Neuron (in vitro differentiated cells): ENCODE measurements around the gene PLIN4.

Experiments used
- H2AFZ ChIP-seq: one replicate; pipeline ENCODE4 v1.6.1; 2013; ENCODE audit warnings: low read depth, mild to moderate bottlenecking, inconsistent platforms, low read length, moderate library complexity
- H3K27me3 ChIP-seq: one replicate; pipeline ENCODE4 v1.6.1; 2013; ENCODE audit warnings: low read length; ENCODE audit not compliant: insufficient read depth
- H3K36me3 ChIP-seq: one replicate; pipeline ENCODE4 v1.6.1; 2013; ENCODE audit warnings: low read length; ENCODE audit not compliant: insufficient read depth
- H3K4me1 ChIP-seq: one replicate; pipeline ENCODE4 v1.6.1; 2013; ENCODE audit warnings: low read length; ENCODE audit not compliant: insufficient read depth
- H3K4me3 ChIP-seq: 2 replicates; pipeline ENCODE4 v1.5.1; 2013; ENCODE audit warnings: mild to moderate bottlenecking, low read length, moderate library complexity
- H3K9me3 ChIP-seq: one replicate; pipeline ENCODE4 v1.6.1; 2013; ENCODE audit warnings: low read length

The PLIN4 gene

GRCh38 chr19:4541114-4541805, 23.0 kb upstream of the PLIN4 start:
- Histone ChIP-seq H3K4me1 (no peaks in the 10 kb centered on the region), H3K4me3 (no peak overlapping the region), H2AFZ (no peak overlapping the region), H3K36me3 (peaks cover 6% of the 10 kb centered on the region), H3K9me3 (peaks cover 7% of the 10 kb centered on the region), H3K27me3 (no peaks in the 10 kb centered on the region)

- H3K27me3 ChIP-seq: no peaks in the 10 kb centered on the region
- H3K9me3 ChIP-seq: peaks cover 7% of the 10 kb centered on the region
- H3K4me1 ChIP-seq: peaks cover 6% of the 10 kb centered on the region
- H2AFZ ChIP-seq: no peak within 1 kb of the TSS
- no peaks in the 10 kb centered on the region for H3K36me3 ChIP-seq
- no peak within 1 kb of the TSS for H3K4me3 ChIP-seq
These were observed 21.7 kb upstream of the PLIN4 start, which contains the start of gene LRG1 for GRCh38 chr19:4539693-4540581. Gene LRG1, minus strand, starts transcription at chr19:4540036. Its CDS starts 23 bp downstream, at chr19:4540013.

- Histone ChIP-seq H3K27me3 (no peaks in the 10 kb centered on the region), H2AFZ (no peak overlapping the region), H3K4me1 (peaks cover 9% of the 10 kb centered on the region), H3K4me3 (no peak overlapping the region), H3K9me3 (peaks cover 7% of the 10 kb centered on the region), H3K36me3 (no peaks in the 10 kb centered on the region)
These were observed 20.9 kb upstream of the PLIN4 start for GRCh38 chr19:4539169-4539692.

GRCh38 chr19:4538601-4538954, 20.3 kb upstream of the PLIN4 start:
- H3K4me3 ChIP-seq: no peak overlapping the region
- H2AFZ ChIP-seq: no peak overlapping the region
- H3K27me3 ChIP-seq: no peaks in the 10 kb centered on the region
- peaks cover 9% of the 10 kb centered on the region for H3K4me1 ChIP-seq
- H3K36me3 ChIP-seq: no peaks in the 10 kb centered on the region
- peaks cover 7% of the 10 kb centered on the region for H3K9me3 ChIP-seq

- H3K27me3 ChIP-seq: no peaks in the 10 kb centered on the region
- H3K4me3 ChIP-seq: no peak overlapping the region
- H2AFZ ChIP-seq: no peak overlapping the region
- peaks cover 9% of the 10 kb centered on the region for H3K4me1 ChIP-seq
- H3K36me3 ChIP-seq: no peaks in the 10 kb centered on the region
- H3K9me3 ChIP-seq: peaks cover 7% of the 10 kb centered on the region
These were observed 19.8 kb upstream of the PLIN4 start for GRCh38 chr19:4537953-4538600.

- Histone ChIP-seq H3K4me1 (peaks cover 9% of the 10 kb centered on the region), H2AFZ (no peak overlapping the region), H3K27me3 (no peaks in the 10 kb centered on the region), H3K36me3 (no peaks in the 10 kb centered on the region), H3K4me3 (no peak overlapping the region), H3K9me3 (peaks cover 7% of the 10 kb centered on the region)
These were observed 18.5 kb upstream of the PLIN4 start for GRCh38 chr19:4536798-4537197.

GRCh38 chr19:4534836-4535658, 16.8 kb upstream of the PLIN4 start, which contains the start of gene PLIN5:
Gene PLIN5, minus strand, starts transcription at chr19:4535224. Its CDS starts 1,150 bp downstream, at chr19:4534074.
- Histone ChIP-seq H3K4me3 (peak within 1 kb of the TSS; percentile 33), H2AFZ (no peak within 1 kb of the TSS), H3K9me3 (peaks cover 3% of the 10 kb centered on the region), H3K4me1 (peaks cover 9% of the 10 kb centered on the region), H3K27me3 (no peaks in the 10 kb centered on the region), H3K36me3 (no peaks in the 10 kb centered on the region)

GRCh38 chr19:4533835-4534424, 15.6 kb upstream of the PLIN4 start:
- H3K4me3 ChIP-seq: no peak overlapping the region
- H3K36me3 ChIP-seq: no peaks in the 10 kb centered on the region
- peaks cover 9% of the 10 kb centered on the region for H3K4me1 ChIP-seq
- no peak overlapping the region for H2AFZ ChIP-seq
- H3K9me3 ChIP-seq: no peaks in the 10 kb centered on the region
- no peaks in the 10 kb centered on the region for H3K27me3 ChIP-seq

GRCh38 chr19:4533334-4533733, 15.0 kb upstream of the PLIN4 start:
- Histone ChIP-seq H3K9me3 (no peaks in the 10 kb centered on the region), H3K4me3 (no peak overlapping the region), H3K36me3 (no peaks in the 10 kb centered on the region), H3K27me3 (no peaks in the 10 kb centered on the region), H2AFZ (no peak overlapping the region), H3K4me1 (peaks cover 9% of the 10 kb centered on the region)

- H3K36me3 ChIP-seq: no peaks in the 10 kb centered on the region
- H3K9me3 ChIP-seq: no peaks in the 10 kb centered on the region
- H2AFZ ChIP-seq: no peak overlapping the region
- no peaks in the 10 kb centered on the region for H3K27me3 ChIP-seq
- H3K4me3 ChIP-seq: no peak overlapping the region
- H3K4me1 ChIP-seq: peaks cover 9% of the 10 kb centered on the region
These were observed 13.4 kb upstream of the PLIN4 start for GRCh38 chr19:4531562-4532165.

GRCh38 chr19:4529924-4530522, 11.7 kb upstream of the PLIN4 start:
- no peaks in the 10 kb centered on the region for H3K36me3 ChIP-seq
- no peak overlapping the region for H3K4me3 ChIP-seq

More at GRCh38 chr19:4529924-4530522, 11.7 kb upstream of the PLIN4 start:
- Histone ChIP-seq H3K4me1 (peaks cover 3% of the 10 kb centered on the region), H3K9me3 (no peaks in the 10 kb centered on the region), H2AFZ (no peak overlapping the region), H3K27me3 (no peaks in the 10 kb centered on the region)
